ENCODE measurements around the gene SLAIN2.

GRCh38 chr4:48432017-48432416 lies 90.7 kb downstream of the SLAIN2 start:
- TF ChIP-seq POLR2A (IDR thresholded peaks at IDR 0.05) = no peak
- TF ChIP-seq CTCF (IDR thresholded peaks at IDR 0.05) = no peak
